ENCODE data around the gene TPTE2. TPM values are rescaled to one million over a fixed set of nuclear protein-coding genes. Genes with fewer than 3 reads are reported as not detected.
"Not testable (repeated sequence)": the region's sequence is repeated elsewhere in the genome, so short reads cannot be mapped to it uniquely, and the experiment has no call there.

The TPTE2 gene
- polyA plus RNA-seq (ENCODE audit: insufficient read length in 3 of 3): 1 to 10 TPM in 1 of 3 donors, under 1 TPM in 2; 0.34 to 1.2 (median 0.34) TPM
- long read RNA-seq, donor 1: 0 reads
- long read RNA-seq, donor 2: 0 reads
- long read RNA-seq, donor 3: 0 reads
- long read RNA-seq, donor 4: 0 reads
- long read RNA-seq, donor 5: 0 reads
- long read RNA-seq, donor 6: 0 reads
- long read RNA-seq, donor 7: 0 reads
- long read RNA-seq, donor 8: 0 reads
- long read RNA-seq, donor 9: 0 reads
- long read RNA-seq, donor 10: 0 reads
- long read RNA-seq, donor 11: 0 reads
- long read RNA-seq, donor 12: 0 reads
- long read RNA-seq, donor 13: 0 reads
- long read RNA-seq, donor 14: 0 reads
- long read RNA-seq, donor 15: 0 reads
- long read RNA-seq, donor 16: 0 reads

- not testable (repeated sequence) for DNase-seq
These were observed at the start of gene TPTE2 for GRCh38 chr13:19561127-19561582. Gene TPTE2, minus strand, starts transcription at chr13:19561532. Its CDS starts 58,298 bp downstream, at chr13:19503234.

GRCh38 chr13:19607523-19608078 is 46.3 kb upstream of the TPTE2 start:
- DNase-seq: no peak

- DNase-seq: no peak
These were observed 45.4 kb upstream of the TPTE2 start for GRCh38 chr13:19606737-19607136.

- DNase-seq: no peak
These were observed 44.8 kb upstream of the TPTE2 start for GRCh38 chr13:19606152-19606551.

GRCh38 chr13:19605161-19605955 is 44.0 kb upstream of the TPTE2 start:
- no peak for DNase-seq

- DNase-seq: no peak
These were observed 43.0 kb upstream of the TPTE2 start for GRCh38 chr13:19604306-19604705.

GRCh38 chr13:19601749-19602725 is 40.7 kb upstream of the TPTE2 start:
- DNase-seq: peak; percentile 46

GRCh38 chr13:19597523-19597922 is 36.2 kb upstream of the TPTE2 start:
- DNase-seq: no peak

GRCh38 chr13:19596960-19597361 is 35.6 kb upstream of the TPTE2 start:
- DNase-seq: no peak

GRCh38 chr13:19596086-19596485 is 34.8 kb upstream of the TPTE2 start:
- no peak for DNase-seq

- DNase-seq: no peak
These were observed 31.4 kb upstream of the TPTE2 start for GRCh38 chr13:19592657-19593180.

- DNase-seq: no peak
These were observed 30.5 kb upstream of the TPTE2 start for GRCh38 chr13:19591864-19592263.

- DNase-seq: no peak
These were observed 29.1 kb upstream of the TPTE2 start for GRCh38 chr13:19590423-19590822.

GRCh38 chr13:19589312-19589711 is 28.0 kb upstream of the TPTE2 start:
- no peak for DNase-seq

- DNase-seq: peak; percentile 24
These were observed 26.4 kb upstream of the TPTE2 start for GRCh38 chr13:19587635-19588300.

- DNase-seq: no peak
These were observed 25.7 kb upstream of the TPTE2 start for GRCh38 chr13:19586904-19587634.

GRCh38 chr13:19581675-19582074 is 20.3 kb upstream of the TPTE2 start:
- no peak for DNase-seq

GRCh38 chr13:19575230-19575629 is 13.9 kb upstream of the TPTE2 start:
- no peak for DNase-seq

- no peak for DNase-seq
These were observed 11.9 kb upstream of the TPTE2 start for GRCh38 chr13:19573120-19573716.
